ENCODE data around the gene LRP8.

The LRP8 gene

DNA sequence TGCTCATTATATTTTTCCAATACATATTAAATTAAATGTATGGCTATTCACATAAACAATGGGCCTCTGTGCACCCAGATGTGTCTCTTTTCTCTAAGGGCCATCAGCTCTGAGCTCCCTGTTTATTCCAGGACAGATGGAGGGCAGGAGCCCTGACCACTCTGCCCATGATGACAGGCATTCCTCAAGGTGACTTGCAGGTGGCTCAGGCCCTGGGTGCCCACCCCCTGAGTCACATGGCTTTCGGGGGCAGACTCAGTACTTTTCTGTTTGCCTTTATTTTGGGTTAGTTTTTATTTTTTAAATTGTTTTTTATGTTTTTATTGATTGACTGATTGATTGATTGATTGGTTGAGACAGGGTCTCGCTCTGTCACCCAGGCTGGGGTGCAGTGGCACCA is 6.4 kb upstream of the LRP8 start:
- Histone ChIP-seq H3K79me2 (ENCODE audit: insufficient read depth, low read length) (peaks cover 4% of the 10 kb centered on the region; the same call in 1 of the 2 replicates), H2AFZ (ENCODE audit: low read depth, low read length, severe bottlenecking) (no peak overlapping the region), H3K4me3 (ENCODE audit: insufficient read depth, low read length, poor library complexity, severe bottlenecking) (no peak overlapping the region), H3K27me3 (ENCODE audit: low read length) (no peaks in the 10 kb centered on the region), H3F3A (ENCODE audit: insufficient read depth) (0 out of 2 replicates have a peak, but pooled peaks cover 5% of the 10 kb centered on the region), H3K9ac (ENCODE audit: low read length) (no peak overlapping the region), H3K36me3 (ENCODE audit: low read length) (peaks cover 12% of the 10 kb centered on the region; the same call in 1 of the 2 replicates), H3K4me2 (ENCODE audit: low read depth, low read length, poor library complexity, severe bottlenecking) (no peak overlapping the region), H3K27ac (ENCODE audit: low read depth, low read length) (no peak overlapping the region), H4K20me1 (ENCODE audit: low read depth, low read length) (no peaks in the 10 kb centered on the region), H3K9me3 (ENCODE audit: insufficient read depth, low read length) (no peaks in the 10 kb centered on the region), H3K9me2 (replicated peaks; ENCODE audit: insufficient read depth, low read length) (no peaks in the 10 kb centered on the region)
- TF ChIP-seq, protein P1, sequence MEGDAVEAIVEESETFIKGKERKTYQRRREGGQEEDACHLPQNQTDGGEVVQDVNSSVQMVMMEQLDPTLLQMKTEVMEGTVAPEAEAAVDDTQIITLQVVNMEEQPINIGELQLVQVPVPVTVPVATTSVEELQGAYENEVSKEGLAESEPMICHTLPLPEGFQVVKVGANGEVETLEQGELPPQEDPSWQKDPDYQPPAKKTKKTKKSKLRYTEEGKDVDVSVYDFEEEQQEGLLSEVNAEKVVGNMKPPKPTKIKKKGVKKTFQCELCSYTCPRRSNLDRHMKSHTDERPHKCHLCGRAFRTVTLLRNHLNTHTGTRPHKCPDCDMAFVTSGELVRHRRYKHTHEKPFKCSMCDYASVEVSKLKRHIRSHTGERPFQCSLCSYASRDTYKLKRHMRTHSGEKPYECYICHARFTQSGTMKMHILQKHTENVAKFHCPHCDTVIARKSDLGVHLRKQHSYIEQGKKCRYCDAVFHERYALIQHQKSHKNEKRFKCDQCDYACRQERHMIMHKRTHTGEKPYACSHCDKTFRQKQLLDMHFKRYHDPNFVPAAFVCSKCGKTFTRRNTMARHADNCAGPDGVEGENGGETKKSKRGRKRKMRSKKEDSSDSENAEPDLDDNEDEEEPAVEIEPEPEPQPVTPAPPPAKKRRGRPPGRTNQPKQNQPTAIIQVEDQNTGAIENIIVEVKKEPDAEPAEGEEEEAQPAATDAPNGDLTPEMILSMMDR (IDR thresholded peaks at IDR 0.05; ENCODE audit: insufficient read depth, low read length, poor library complexity, severe bottlenecking) = no peak
- no peak for TF ChIP-seq EZH2phosphoT487 (conservative IDR thresholded peaks at IDR 0.05; ENCODE audit: low read length)

DNA sequence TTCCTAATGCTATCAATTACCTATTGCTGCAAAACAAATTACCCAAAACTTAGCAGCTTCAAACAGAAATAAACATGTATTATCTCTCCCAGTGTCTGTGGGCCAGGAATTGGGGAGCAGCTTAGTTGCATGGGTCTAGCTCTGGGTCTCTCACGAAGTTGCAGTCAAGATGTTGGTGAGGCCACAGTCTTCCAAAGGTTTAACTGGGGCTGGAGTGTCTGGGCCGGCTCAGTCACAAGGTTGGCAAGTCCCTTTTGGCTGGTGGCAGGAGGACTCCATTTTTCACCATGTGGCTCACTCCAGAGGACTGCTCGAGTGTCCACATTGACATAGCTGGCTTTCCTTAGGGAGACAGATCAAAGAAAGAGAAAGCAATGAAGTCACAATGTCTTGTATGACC is 5.0 kb upstream of the LRP8 start:
- Histone ChIP-seq H3K27ac (ENCODE audit: low read depth, low read length) (no peak overlapping the region), H3K79me2 (ENCODE audit: insufficient read depth, low read length) (peaks cover 7% of the 10 kb centered on the region; the same call in 1 of the 2 replicates), H3F3A (ENCODE audit: insufficient read depth) (0 out of 2 replicates have a peak, but pooled peaks cover 5% of the 10 kb centered on the region), H2AFZ (ENCODE audit: low read depth, low read length, severe bottlenecking) (no peak overlapping the region), H3K4me3 (ENCODE audit: insufficient read depth, low read length, poor library complexity, severe bottlenecking) (no peak overlapping the region), H3K9me2 (replicated peaks; ENCODE audit: insufficient read depth, low read length) (no peaks in the 10 kb centered on the region), H3K9me3 (ENCODE audit: insufficient read depth, low read length) (no peaks in the 10 kb centered on the region), H3K4me2 (ENCODE audit: low read depth, low read length, poor library complexity, severe bottlenecking) (no peak overlapping the region), H3K9ac (ENCODE audit: low read length) (no peak overlapping the region), H3K27me3 (ENCODE audit: low read length) (no peaks in the 10 kb centered on the region), H3K36me3 (ENCODE audit: low read length) (peaks cover 7% of the 10 kb centered on the region; the same call in 1 of the 2 replicates), H4K20me1 (ENCODE audit: low read depth, low read length) (no peaks in the 10 kb centered on the region)
- TF ChIP-seq, protein P1 (IDR thresholded peaks at IDR 0.05; ENCODE audit: insufficient read depth, low read length, poor library complexity, severe bottlenecking) = no peak
- no peak for TF ChIP-seq EZH2phosphoT487 (conservative IDR thresholded peaks at IDR 0.05; ENCODE audit: low read length)

DNA sequence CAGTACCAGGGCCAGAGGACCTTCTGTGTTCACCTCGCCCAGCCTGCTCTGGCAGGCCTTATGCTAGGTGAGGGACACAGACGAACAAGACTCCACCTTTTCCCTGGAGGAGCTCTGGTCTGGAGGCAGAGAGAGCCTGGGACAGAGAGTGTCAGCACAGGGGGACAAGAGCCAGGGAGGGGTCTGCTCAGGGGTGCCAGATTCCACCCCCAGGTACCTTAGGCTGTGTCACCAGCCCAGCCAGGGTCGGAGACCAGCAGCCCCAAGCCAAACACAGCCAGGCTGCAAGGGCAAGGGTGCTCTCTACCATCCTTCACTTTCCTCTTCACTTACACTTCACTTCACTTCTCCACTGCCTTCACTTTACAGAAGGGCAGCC is 4.3 kb upstream of the LRP8 start:
- Histone ChIP-seq H3K27ac (ENCODE audit: low read depth, low read length) (no peak overlapping the region), H3K9me2 (replicated peaks; ENCODE audit: insufficient read depth, low read length) (no peaks in the 10 kb centered on the region), H3K36me3 (ENCODE audit: low read length) (peaks cover 5% of the 10 kb centered on the region; the same call in 1 of the 2 replicates), H3K4me2 (ENCODE audit: low read depth, low read length, poor library complexity, severe bottlenecking) (no peak overlapping the region), H3K4me3 (ENCODE audit: insufficient read depth, low read length, poor library complexity, severe bottlenecking) (no peak overlapping the region), H3K9ac (ENCODE audit: low read length) (no peak overlapping the region), H3F3A (ENCODE audit: insufficient read depth) (0 out of 2 replicates have a peak, but pooled peaks cover 5% of the 10 kb centered on the region), H3K9me3 (ENCODE audit: insufficient read depth, low read length) (no peaks in the 10 kb centered on the region), H3K79me2 (ENCODE audit: insufficient read depth, low read length) (peaks cover 11% of the 10 kb centered on the region; the same call in 1 of the 2 replicates), H2AFZ (ENCODE audit: low read depth, low read length, severe bottlenecking) (no peak overlapping the region), H4K20me1 (ENCODE audit: low read depth, low read length) (no peaks in the 10 kb centered on the region), H3K27me3 (ENCODE audit: low read length) (no peaks in the 10 kb centered on the region)
- TF ChIP-seq, protein P1 (IDR thresholded peaks at IDR 0.05; ENCODE audit: insufficient read depth, low read length, poor library complexity, severe bottlenecking) = no peak
- TF ChIP-seq EZH2phosphoT487 (conservative IDR thresholded peaks at IDR 0.05; ENCODE audit: low read length) = no peak

All from SU-DHL-6 (cell line).